Measurements from ENCODE around the gene RBBP8.
"Not testable (repeated sequence)": the region's sequence is repeated elsewhere in the genome, so short reads cannot be mapped to it uniquely, and the experiment has no call there.

Gene RBBP8

DNA sequence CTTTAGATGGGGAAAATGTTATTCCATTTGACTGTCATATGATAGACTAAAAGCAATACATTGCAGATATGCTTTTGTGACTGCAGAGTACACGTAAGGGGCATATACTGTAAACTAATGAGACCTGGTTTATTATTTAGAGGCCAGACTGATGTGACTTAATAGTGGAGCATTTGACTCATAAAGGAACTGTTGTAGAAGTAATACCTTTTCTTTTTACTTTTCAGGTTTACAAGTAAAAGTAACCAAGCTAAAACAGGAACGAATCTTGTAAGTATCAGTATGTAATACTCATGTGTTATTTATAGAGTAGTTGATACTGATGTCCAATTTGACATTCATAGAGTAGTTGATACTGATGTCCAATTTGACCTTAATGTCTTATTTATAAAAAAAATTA, 13.1 kb downstream of the RBBP8 start:
- no peak for DNase-seq

DNA sequence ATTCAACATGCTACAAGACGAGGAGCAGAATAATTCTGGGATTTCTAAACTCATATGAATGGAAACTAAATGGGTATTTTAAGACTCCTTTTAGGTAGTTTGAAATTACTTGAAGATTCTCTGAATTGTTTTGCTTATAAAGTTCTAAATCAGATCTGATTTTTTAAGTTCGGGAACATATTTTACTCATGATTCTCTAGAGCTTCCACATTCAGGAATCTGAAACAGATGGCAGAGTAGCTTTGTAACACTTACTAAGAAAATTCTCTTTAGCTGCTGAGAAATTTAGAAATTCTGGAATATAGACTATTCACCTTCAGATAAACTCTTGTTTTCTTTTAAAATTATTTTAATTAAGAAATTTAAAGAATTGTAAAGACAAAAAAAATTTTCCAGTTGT, 13.7 kb downstream of the RBBP8 start:
- no peak for DNase-seq

DNA sequence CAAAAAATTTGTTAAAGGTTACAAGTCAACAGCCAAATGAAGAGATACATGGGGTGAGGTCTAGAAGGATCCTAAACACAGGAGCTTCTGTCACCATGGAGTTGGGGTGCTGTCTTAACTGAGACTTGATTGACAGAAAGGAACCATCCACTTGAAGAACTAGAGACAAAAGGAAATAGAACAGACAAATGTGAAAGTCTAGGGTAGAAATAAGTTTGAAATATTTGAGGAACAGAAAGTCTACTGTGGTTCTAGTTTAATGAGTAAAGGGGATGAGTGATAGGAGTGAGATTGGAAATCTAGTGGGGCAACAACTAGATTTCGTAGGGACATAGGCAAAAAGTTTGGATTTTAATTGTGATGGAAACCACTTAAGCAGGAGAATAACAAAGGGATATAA, 18.7 kb downstream of the RBBP8 start:
- DNase-seq = no peak

DNA sequence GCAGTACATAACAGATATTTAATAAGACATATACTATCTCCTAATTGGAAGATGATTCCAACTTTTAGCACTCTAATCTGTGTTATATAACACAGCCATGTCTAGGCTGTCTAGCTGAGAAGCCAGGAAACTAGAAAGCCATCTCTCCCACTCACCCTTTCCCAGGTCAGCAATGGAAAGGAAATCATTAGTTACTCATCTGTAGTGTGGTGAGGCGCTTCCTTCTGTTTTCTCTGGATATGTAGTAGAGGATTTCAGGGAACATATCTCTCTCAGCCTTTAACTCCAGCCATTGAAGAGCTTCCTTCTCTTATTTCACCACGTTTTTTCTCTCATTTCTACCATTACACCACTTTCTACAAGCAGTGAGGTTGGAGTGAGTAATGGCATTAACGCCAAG, 19.4 kb downstream of the RBBP8 start:
- DNase-seq = no peak

DNA sequence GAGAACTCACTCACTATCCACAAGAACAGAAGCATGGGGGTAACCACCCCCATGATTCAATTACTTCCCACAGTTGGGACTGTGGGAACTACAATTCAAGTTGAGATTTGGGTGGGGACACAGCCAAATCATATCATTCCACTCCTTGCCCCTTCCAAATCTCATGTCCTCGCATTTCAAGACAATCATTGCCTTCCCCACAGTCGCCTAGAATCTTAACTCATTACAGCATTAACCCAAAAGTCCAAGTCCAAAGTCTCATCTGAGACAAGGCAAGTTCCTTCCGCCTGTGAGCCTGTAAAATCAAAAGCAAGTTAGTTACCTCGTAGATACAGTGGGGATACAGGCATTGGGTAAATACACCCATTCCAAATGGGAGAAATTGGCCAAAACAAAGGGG, 20.9 kb downstream of the RBBP8 start:
- DNase-seq = not testable (repeated sequence)

DNA sequence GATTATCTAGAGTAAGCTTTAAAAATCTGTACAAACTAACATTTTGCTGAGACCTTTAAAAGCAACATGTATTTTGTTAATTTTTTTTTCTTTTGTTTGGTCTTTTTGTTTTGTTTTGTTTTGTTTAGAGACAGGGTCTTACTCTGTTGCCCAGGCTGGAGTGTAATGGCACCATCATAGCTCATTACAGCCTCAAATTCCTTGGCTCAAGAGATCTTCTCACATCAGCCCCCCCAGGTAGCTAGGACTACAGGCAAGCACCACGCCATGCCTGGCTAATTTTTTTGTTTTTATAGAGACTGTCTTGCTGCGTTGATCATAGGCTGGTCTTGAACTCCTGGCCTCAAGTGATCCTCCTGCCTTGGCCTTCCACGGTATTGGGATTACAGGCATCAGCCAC, 23.1 kb downstream of the RBBP8 start:
- DNase-seq = no peak

DNA sequence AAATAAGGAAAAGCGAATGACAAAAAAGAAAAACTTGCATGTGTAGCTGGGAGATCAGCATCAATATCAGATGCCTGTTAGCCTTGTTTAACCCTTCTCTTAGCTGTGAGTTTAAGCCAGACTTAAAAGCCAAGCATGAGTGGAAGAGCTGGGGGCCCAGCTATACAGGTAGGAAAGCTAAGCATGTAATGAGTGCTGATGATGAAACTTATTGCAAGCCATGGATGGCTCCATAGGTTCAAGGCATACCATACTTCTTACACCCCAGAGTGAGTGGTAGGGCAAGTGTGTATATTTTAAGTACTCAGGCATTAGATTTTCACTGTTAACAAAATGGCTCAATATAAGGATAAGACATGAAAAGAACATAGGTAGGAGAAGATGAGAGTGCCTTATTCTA, 28.0 kb downstream of the RBBP8 start:
- DNase-seq = no peak

DNA sequence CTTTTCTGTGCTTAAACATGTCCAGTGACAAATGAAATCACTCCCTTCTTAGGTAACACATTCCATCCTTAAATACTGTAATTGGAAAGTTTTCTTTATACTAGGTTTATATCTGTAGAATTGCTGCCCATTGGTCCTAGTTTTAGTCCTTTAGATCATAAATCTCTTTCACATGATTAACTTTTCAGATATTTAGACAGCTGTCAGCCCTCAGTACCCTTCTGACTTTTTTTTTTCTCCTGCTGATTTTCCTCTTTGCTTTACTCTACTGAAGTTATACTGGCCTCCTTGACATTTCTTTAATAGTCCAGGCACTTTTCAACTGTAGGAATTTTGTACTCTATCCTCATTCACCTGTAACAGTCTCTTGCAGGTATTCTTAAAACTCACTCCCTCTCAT, 28.9 kb downstream of the RBBP8 start:
- no peak for DNase-seq

DNA sequence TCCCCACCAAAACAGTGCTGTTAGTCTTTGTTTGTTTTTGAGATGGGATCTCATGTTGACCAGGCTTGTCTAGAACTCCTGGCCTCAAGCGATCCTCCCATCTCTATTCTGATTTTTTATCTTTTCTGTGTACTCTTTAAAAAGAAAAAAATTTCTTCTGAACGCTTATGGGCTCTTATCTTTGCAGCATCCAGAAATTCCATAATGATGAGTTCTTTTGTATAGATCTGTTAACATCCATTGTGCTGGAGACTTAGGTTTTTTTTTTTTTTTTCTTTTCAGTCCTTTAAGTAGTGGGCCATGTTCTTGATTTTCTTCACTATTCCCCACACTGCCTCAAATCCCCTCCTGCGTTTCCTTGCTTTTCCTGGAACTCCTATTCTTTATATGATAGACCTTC, 31.0 kb downstream of the RBBP8 start:
- DNase-seq = no peak

DNA sequence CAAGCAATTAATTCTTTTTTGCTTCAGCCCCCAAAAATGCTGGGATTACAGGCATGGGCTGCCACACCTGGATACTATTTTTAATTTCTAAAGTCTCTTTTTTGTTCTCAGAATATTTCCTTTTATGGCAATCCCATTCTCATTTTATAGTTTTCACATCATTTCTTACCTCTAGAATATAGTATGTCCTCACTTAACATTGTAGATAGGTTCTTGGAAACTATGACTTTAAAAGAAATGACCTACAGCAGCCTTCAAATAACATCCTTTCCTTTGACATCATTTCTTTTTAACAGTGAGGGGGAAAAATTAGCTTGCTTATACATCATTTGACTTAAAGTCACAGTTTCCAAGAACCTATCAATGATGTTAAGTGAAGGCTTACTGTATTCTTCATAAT, 31.6 kb downstream of the RBBP8 start:
- DNase-seq = no peak

DNA sequence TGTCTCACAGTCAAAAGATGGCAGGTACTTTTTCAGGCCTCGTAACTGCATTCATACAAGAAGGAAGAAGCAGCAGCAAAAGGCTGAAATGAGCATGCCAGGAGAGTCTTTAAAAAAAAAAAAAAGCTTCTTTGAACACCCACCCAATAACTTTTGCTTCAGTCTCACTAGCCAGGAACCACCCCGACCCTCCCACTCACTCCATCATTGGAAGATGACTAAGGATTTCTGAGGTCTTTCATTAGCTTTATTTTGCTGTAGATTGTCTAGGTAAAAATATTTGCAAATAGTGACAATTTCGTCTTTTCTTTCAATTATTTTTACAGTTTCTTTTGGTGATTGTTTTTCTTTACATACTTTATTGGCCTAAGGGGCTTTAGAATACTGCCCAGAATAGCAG, 37.9 kb downstream of the RBBP8 start:
- DNase-seq = no peak

DNA sequence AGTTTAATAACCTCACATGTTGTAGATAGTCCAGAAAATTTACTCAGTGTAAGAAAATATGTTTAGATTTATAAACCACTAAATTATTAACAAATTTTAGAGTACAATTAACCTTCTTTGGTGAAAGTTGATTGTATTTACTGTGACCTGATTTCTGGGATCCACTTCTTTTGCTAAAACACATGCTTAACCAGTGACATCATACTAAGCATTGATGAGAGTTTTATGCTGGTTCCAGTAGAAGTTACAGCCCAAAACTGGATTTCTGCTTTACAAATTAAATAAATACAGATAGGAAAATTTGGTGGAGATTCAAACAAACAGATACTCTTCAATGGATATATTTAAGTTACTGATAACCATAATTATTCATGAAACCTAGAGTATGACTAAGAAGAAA, 40.9 kb downstream of the RBBP8 start:
- no peak for DNase-seq

DNA sequence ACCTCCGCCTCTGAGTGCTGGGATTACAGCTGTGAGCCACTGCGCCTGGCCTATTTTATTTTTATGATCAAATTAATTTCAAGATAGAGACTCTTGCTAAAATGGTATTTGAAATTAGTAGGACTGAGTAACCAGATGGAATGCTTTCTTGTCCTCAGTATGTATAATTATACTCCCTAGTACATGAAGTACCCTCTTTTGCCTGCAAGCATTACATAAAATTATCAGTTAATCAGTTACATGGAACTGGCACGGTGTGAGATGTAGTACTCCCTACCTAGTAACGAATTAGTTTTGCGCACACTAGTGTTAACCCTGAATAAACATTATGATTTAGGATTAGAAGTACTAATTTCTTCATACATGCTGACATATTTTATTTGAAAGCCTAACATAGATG, 41.6 kb downstream of the RBBP8 start:
- DNase-seq = no peak

DNA sequence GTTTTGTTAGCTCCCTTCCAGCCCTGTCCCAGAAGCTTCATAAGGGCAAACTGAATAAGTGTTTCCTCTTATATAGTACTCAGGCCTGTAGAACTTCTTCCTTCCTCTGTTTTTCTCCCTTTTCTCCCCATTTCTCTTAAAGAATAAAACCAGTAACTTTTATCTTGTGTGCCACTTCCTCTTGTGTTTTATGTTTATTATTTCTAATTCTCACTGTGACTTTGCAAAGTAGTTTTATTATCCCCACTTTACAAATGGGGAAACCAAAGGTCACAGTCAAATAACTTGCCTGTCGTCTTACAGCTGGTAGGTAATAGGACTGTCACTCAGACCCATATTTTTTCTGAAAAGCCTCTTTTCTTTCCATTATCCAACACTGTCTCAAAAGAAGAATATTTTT, 42.4 kb downstream of the RBBP8 start:
- DNase-seq = peak; percentile 39

DNA sequence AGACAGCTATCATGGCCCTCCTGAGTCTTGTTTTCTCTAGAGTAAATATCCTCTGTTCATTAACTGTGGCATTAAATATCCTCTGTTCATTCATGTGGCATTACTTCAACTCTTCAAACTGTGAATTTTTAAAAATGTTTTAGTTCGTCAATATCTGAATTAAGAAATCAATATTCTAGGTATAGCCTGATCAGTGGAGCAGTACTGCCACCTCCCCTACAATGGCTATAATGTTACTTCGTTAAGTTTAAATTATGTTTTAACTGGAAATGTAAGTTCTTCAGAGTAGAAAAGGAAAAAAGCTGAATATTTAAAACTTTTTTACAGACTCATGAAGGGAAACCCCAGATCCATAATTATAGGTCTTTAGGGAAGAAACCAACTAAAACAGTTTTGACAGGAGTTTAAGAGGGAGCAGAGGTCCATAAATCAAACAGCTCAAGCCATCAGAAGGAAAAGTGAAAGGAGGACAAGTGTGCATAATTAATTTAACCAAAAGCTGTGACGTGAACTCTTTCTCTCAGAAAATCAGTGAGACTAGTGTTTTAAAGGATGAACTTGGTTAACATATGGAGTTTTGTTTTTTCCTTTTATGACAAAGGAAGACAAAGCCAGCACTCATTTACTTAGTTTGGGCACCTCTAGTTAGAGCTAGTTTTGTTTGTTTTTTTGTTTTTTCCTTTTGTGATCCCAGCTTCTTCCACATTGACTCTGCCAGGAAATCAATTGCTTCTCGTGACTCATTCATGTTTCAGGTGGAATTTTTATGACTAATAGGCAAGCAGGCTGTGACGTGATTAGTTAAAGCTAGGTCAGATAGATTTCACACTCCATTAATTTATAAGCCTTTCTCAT, 44.9 kb downstream of the RBBP8 start:
- no peak for DNase-seq

DNA sequence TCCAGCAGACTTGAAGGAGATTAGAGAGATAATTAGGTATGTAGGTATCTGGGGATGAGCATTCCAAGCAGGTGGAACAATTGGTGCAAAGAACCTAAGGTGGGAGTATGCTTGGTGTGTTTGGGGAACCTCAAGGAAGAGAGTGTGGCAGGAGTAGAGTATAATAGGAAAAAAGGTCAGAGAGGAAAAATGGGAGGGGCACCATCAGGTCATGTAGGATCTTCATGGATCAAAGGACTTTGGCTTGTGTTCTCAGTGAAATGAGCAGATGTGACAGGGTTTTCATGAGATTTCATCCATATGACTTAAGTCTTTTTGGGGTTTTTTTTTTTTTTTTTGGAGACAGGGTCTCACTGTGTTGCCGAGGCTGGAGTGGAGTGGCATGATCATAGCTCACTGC, 47.3 kb downstream of the RBBP8 start:
- DNase-seq = no peak

DNA sequence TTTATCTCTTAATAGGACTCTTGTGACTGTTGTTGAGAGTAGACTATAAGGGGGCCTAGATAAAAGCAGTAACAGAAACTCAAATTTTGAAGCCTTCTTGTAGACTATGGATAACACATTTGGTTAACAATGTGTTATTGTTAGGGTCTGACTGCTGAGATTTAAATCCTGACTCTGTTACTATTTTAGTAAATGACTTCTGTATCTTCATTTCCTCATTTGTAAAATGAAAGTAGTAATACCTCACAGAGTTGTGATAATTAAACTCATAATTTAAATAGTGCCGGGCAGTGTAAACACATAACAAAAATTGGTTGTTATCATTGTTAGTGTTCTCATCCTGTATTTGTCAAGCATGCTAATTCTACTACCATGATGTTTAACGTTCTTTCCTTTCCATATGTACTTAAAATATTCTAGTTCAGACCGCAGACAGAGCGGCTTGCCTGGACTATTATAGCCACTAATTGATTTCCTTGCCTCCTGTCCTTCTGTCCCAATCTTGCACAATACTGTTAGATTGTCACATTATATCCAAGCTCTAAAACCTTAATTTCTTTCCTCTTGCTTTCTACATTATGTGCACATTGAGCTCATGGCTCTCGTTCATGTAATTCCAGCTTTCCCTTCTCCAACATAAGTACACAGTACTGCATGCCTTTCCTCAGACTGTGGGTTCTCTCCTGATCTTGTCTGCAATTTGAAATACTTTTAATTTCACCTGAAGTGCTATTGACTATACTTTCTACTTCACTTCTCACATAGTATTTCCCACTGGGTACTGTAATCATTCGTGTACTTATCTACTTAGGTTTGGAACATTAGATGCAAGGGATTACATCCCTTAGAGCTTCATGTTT, 48.4 kb downstream of the RBBP8 start:
- DNase-seq = no peak

DNA sequence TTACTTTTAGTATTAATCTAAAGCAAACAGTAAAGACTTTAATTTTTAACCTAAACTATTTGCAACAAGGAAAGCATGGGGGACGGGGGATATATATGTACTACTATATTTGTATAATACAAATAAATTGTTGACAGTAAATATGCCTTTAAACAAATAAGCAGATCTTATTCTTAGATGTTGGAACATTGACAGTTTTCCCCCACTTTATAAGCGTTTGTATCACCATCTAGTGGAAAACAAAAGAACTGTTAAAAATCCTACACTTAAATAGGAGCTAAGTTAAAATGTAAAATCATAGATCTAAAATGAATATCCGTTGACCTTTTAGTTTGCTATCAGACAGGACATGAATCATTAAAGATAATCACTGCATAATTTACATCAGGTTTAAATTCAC, 50.0 kb downstream of the RBBP8 start:
- DNase-seq = peak; percentile 28

DNA sequence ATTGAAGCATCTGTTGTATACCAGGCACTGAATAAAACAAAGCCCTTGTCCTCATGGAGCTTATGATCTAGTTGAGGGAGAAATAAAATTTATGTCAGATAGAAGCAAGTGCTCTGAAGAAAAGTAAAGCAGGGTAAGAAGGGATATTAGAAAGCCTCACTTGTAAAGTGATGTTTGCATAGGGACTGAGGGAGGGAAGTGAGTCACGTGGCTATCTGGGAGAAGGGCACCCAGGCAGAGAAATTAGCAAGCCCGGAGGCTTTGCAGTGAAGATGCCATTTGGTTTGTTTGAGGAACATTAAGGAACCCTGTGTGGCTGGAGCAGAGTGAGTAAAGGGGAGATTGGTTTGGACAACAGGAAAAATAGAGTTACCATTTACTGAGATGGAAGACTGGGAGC, 52.1 kb downstream of the RBBP8 start:
- no peak for DNase-seq

DNA sequence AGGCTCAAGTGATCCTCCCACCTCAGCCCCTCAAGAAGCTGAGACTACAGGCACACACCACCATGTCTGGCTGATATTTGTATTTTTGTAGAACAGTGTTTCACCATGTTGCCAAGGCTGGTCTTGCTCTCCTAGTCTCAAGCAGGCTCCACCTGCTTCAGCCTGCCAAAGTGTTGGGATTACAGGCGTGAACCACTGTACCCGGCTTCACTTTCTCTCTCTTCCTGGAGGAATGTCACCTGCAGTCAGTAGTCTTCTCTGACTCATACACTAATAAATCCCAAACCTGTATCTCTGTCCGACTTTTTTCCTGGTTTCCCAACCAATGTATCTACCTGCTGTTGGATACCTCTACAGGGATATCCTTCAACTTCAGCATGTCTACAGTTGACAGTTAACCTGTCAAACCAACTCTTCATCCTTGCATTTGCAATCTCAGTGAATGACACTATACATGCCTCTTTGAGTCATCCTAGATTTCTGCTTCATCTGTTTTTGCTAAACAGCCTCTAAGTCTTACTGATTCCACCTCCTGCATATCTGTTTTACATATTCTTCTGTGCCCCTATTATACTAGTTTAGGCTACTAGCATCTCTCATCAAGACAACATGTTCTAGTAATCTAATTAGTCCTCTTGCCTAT, 54.5 kb downstream of the RBBP8 start:
- no peak for DNase-seq

DNA sequence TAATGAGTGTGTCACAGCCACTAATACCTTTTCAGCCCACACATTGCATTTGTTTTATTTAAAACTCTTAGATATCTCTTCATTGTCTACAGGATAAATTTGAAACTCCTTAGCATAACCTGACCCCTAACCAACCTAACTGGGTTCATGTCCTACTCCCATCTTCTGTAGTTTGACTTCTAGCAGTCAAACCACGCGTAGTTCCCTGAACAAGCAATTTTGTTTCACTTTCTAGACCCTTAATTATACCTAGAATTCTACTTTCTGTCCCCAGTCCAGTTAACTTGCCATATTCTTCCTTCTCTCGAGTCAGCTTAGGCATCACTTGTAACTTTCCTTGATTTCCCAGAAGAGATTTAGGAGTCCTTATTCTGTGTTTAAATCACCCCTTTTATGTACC, 55.1 kb downstream of the RBBP8 start:
- DNase-seq = no peak

DNA sequence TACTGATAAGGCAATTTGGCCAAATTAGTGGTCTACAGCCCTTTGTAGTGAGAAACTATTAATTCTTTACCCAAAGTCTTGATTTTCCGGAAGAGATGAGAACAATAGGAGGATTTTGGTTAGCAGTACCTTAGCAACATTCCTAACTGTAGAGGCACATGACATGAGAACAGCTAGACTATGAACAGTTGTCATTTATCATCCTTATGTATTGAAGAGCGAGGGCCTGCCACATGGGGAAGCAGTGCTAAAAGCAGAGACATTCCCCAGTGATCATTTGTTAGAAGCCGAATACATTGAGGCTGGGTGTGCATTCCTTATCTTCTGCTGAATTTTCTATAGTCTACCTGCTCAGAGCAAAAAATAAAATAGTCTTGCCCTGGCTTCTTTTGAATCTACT, 65.2 kb downstream of the RBBP8 start:
- DNase-seq = no peak

DNA sequence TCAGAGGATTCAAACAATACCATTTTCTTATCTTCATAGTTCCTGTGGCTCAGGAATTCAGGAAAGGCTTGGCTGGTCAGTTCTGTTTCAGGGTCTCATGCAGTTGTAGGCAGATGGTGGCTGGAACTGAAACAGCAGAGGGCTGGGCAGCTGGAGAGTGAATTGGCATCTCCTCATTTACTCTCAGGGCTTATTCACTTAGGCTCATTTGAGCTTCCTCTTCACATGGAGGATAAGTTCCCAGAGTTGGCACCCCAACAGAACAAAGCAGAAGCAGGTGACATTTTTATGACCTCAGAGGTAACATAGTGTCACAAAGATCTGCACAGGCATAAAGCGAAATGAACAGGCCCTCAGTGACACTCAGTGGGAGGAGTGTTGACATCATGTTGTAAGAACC, 66.1 kb downstream of the RBBP8 start:
- DNase-seq = no peak

DNA sequence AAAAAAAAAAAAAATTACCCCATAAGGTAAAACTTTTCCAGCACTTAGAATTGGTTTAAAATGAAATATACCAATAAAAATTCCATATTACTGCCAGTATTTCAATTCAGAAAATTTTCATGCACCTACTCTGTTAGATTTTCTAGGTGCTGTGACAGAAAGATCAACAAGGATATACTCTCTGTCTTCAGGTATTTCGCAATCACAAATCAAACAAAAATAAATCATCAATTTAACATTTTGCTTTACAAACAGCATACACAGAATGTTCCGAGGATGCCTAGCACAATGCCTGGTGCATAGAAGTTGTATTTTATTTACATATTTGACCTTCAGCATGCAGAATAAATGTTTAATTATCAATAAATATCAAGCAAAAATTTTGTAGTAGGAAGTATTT, 66.5 kb downstream of the RBBP8 start:
- no peak for DNase-seq

Data from GF-D8 (cell line).